ENCODE results near the gene SBNO1.

DNA sequence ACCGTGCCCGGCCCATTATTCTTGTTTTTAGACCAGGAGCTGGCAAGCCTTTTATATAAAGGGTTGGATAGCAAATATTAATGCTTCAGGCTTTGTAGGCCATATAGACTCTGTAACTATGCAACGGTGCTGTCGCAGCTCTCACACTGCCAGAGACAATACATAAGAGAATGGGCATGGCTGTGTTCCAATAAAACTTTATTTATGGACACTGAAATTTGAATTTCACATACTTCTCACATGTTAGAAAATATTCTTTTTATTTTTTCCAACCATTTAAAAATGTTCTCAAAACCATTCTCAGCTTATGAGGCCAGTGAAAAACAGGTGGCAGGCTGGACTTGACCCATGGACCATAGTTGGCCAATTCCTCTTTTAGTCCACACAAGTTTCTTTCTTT, 80.0 kb downstream of the SBNO1 start:
- TF ChIP-seq, protein P1, sequence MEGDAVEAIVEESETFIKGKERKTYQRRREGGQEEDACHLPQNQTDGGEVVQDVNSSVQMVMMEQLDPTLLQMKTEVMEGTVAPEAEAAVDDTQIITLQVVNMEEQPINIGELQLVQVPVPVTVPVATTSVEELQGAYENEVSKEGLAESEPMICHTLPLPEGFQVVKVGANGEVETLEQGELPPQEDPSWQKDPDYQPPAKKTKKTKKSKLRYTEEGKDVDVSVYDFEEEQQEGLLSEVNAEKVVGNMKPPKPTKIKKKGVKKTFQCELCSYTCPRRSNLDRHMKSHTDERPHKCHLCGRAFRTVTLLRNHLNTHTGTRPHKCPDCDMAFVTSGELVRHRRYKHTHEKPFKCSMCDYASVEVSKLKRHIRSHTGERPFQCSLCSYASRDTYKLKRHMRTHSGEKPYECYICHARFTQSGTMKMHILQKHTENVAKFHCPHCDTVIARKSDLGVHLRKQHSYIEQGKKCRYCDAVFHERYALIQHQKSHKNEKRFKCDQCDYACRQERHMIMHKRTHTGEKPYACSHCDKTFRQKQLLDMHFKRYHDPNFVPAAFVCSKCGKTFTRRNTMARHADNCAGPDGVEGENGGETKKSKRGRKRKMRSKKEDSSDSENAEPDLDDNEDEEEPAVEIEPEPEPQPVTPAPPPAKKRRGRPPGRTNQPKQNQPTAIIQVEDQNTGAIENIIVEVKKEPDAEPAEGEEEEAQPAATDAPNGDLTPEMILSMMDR (conservative IDR thresholded peaks at IDR 0.05 in 1 of 2, IDR thresholded peaks at IDR 0.05 in 1 of 2; ENCODE audit: extremely low read depth in 1 of 2, insufficient read depth in 1 of 2, low read depth in 1 of 2, low read length in 2 of 2), result no peak
- TF ChIP-seq EZH2 (IDR thresholded peaks at IDR 0.05; ENCODE audit: borderline replicate concordance, low read length), result no peak
